ENCODE results near the gene IL1RAPL1. TPM values are rescaled to one million over a fixed set of nuclear protein-coding genes. Genes with fewer than 3 reads are reported as not detected.

Gene IL1RAPL1
- total and polyA plus RNA-seq, 9 of the 15 experiments (the other 6 are each of a cell fraction or from before 2014, with no cell fraction given), result 0.04 to 0.07 (median 0.04) TPM; not detected in 6

DNA sequence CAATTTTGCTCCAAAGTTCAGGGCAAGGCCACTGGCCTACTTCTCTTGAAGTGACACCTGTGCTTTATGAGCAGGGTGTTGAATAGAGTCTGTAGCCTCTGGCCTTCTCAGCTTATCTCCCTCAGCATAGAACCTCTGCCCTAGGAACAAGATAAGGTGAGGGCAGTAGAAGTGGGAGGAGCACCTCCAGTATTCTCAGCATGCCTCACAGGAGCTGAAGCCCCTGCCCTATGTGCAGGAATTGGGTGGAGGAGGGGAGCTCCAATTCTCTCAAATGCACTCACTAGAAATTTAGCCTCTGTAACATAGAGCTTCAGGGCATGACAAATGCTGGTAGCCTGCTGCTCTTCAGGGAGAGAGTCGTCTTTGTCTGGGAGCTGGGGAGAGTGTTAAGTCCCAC lies 479.3 kb downstream of the IL1RAPL1 start:
- BruUV-seq (replicated peaks), result no TSS peak
- Histone ChIP-seq H3K9me1 (ENCODE audit: control insufficient read depth, insufficient read depth, low read length) (no peaks in the 10 kb centered on the region), H3K36me3 (ENCODE audit: control insufficient read depth, insufficient read depth, low read length) (no peaks in the 10 kb centered on the region), H3K9me3 (replicated peaks; ENCODE audit: control insufficient read depth, insufficient read depth, low read depth, low read length) (no peaks in the 10 kb centered on the region), H3K27me3 (ENCODE audit: control insufficient read depth in 2 of 2, insufficient read depth in 2 of 2, low read length in 2 of 2) (no peaks in the 10 kb centered on the region), H2AFZ (ENCODE audit: low read depth, low read length) (no peak overlapping the region), H3K27ac (ENCODE audit: extremely low read depth, low read depth, low read length) (no peak overlapping the region), H3K79me2 (ENCODE audit: control insufficient read depth, insufficient read depth, low read length) (no peaks in the 10 kb centered on the region), H3K4me3 (no peak overlapping the region), H3K4me2 (ENCODE audit: insufficient read depth, low read length) (no peak overlapping the region), H4K20me1 (replicated peaks; ENCODE audit: control insufficient read depth, insufficient read depth, low read length) (no peaks in the 10 kb centered on the region), H3K4me1 (replicated peaks in 1 of 2; ENCODE audit: control insufficient read depth in 2 of 2, insufficient read depth in 2 of 2, low read length in 2 of 2) (no peaks in the 10 kb centered on the region), H3K9ac (ENCODE audit: insufficient read depth in 1 of 2, low read depth in 2 of 2, low read length in 2 of 2) (no peak overlapping the region)
- in situ Hi-C loops (cut with MboI) (no loop called here), intact Hi-C loops (cut with micrococcal nuclease) (no loop called here)
- WGBS (ENCODE audit: insufficient coverage, low coverage, missing lambda C conversion rate), result 0% methylated on average over 1 of the region's 1 CpG
- FAIRE-seq (no peak), DNase-seq (ENCODE audit: extremely low read depth in 1 of 4, low spot score in 3 of 4) (no peak), ATAC-seq (no peak)
- ChIA-PET CTCF (ENCODE audit: low intra/inter-chr PET ratio) (no interaction called here), POLR2A (interaction anchor here (0.6 kb wide), 1 partner anchor 1877 kb away, joined by 3 read pairs; no protein-coding TSS in a partner anchor)
- TF ChIP-seq ZNF766 (CRISPR knock-in tag; conservative IDR thresholded peaks at IDR 0.05) (no peak), SLC30A9 (CRISPR knock-in tag; IDR thresholded peaks at IDR 0.05) (no peak), SNRNP70 (optimal IDR thresholded peaks at IDR 0.05; ENCODE audit: low read depth, low read length) (no peak), FOXJ2 (tag; IDR thresholded peaks at IDR 0.05) (no peak), ETV6 (IDR thresholded peaks at IDR 0.05; ENCODE audit: borderline replicate concordance in 1 of 2, low read depth in 2 of 2, low read length in 1 of 2) (no peak), ETV6 (CRISPR knock-in tag; IDR thresholded peaks at IDR 0.05; ENCODE audit: borderline replicate concordance) (no peak), ZNF699 (CRISPR knock-in tag; IDR thresholded peaks at IDR 0.05; ENCODE audit: insufficient replicate concordance) (no peak), CBX5 (IDR thresholded peaks at IDR 0.05; ENCODE audit: borderline replicate concordance, low read depth) (no peak), ZNF444 (CRISPR knock-in tag; IDR thresholded peaks at IDR 0.05) (no peak), EHMT2 (IDR thresholded peaks at IDR 0.05) (no peak)

Measured in K562 (cell line).